B cell (primary cell): ENCODE results near the gene DNAJA3. TPM values are rescaled to one million over a fixed set of nuclear protein-coding genes. Genes with fewer than 3 reads are reported as not detected.

Experiments
- ATAC-seq: fragments of 200-7000 bp; cut with Tn5 transposase; one replicate; pipeline ENCODE4 v1.10.0; 2021; ENCODE audit warnings: low read depth, mild to moderate bottlenecking, moderate number of reproducible peaks, moderate library complexity
- CTCF ChIA-PET: fragments of 350-600 bp; sonication (Branson Sonifier 250); formaldehyde crosslinking; loops from one replicate; lab custom pipeline; 2021; ENCODE audit warnings: antibody characterized with exemption, inconsistent platforms; lab: Charles Lee
- POLR2A ChIA-PET: fragments of 350-600 bp; sonication (Branson Sonifier 250); formaldehyde crosslinking; loops from one replicate; lab custom pipeline; 2021; ENCODE audit warnings: antibody characterized with exemption; lab: Charles Lee
- DNase-seq: peaks from one replicate; pipeline ENCODE4 v3.0.0; 2013
- H2AFZ ChIP-seq: 2 replicates; pipeline ENCODE4 v1.6.1; 2012; ENCODE audit warnings: mild to moderate bottlenecking, low read depth, low read length; ENCODE audit not compliant: insufficient read depth, poor library complexity, severe bottlenecking
- H3K27ac ChIP-seq, 2 donors: 1 replicate in 1 of 2; 2 replicates in 1 of 2; pipeline ENCODE4 v1.5.1; 2012 to 2013; ENCODE audit warnings: low read length in 2 of 2, mild to moderate bottlenecking in 2 of 2, moderate library complexity in 1 of 2
- H3K27me3 ChIP-seq, 4 experiments: fragments of 200-600 bp in 1 of 4; sonication (generic) in 1 of 4; replicated peaks in 1 of 4; 1 replicate in 2 of 4; 2 replicates in 2 of 4; pipeline versions ENCODE4 v1.6.1 to v1.7.0; 2013 to 2016; ENCODE audit warnings: low read length in 3 of 4, mild to moderate bottlenecking in 2 of 4, mixed read lengths in 1 of 4, moderate library complexity in 1 of 4; ENCODE audit not compliant: insufficient read depth in 4 of 4, control insufficient read depth in 3 of 4; ENCODE audit errors: control extremely low read depth in 1 of 4
- H3K36me3 ChIP-seq, 2 experiments: replicated peaks in 1 of 2; 1 replicate in 1 of 2; 2 replicates in 1 of 2; pipeline versions ENCODE4 v1.6.1 to v1.7.1; 2013; ENCODE audit warnings: low read length in 1 of 2; ENCODE audit not compliant: insufficient read depth in 2 of 2, control insufficient read depth in 1 of 2; ENCODE audit errors: control extremely low read depth in 1 of 2, extremely low read depth in 1 of 2
- H3K4me1 ChIP-seq, 2 donors: fragments of 200-600 bp in 1 of 2; sonication (generic) in 1 of 2; 1 replicate in 1 of 2; 2 replicates in 1 of 2; pipeline versions ENCODE4 v1.5.1 to v1.6.1; 2013 to 2017; ENCODE audit warnings: low read length in 2 of 2; ENCODE audit not compliant: control insufficient read depth in 2 of 2, insufficient read depth in 2 of 2
- H3K4me2 ChIP-seq: replicated peaks from 2 replicates; pipeline ENCODE3; 2012; ENCODE audit warnings: mild to moderate bottlenecking, low read depth, low read length; ENCODE audit not compliant: poor library complexity, severe bottlenecking
- H3K4me3 ChIP-seq, 5 experiments: fragments of 200-600 bp in 1 of 5; sonication (generic) in 1 of 5; 1 replicate in 3 of 5; 2 replicates in 2 of 5; pipeline versions ENCODE4 v1.5.1 to v1.7.0; 2011 to 2016; ENCODE audit warnings: low read length in 4 of 5, mild to moderate bottlenecking in 4 of 5, low read depth in 2 of 5, control low read depth in 1 of 5, moderate library complexity in 1 of 5; ENCODE audit not compliant: insufficient read depth in 1 of 5; ENCODE audit errors: control extremely low read depth in 1 of 5, extremely low read depth in 1 of 5
- H3K79me2 ChIP-seq: fragments of 200-600 bp; sonication (generic); one replicate; pipeline ENCODE4 v1.6.0; 2016; ENCODE audit warnings: low read length; ENCODE audit not compliant: control insufficient read depth, insufficient read depth
- H3K9ac ChIP-seq: fragments of 200-600 bp; sonication (generic); 2 replicates; pipeline ENCODE4 v1.6.1; 2017; ENCODE audit warnings: mild to moderate bottlenecking, low read length, moderate library complexity
- H3K9me3 ChIP-seq, 3 donors: one replicate each; pipeline versions ENCODE4 v1.6.1 to v1.7.1; 2013; ENCODE audit warnings: low read length in 2 of 3; ENCODE audit not compliant: control insufficient read depth in 2 of 3, insufficient read depth in 1 of 3; ENCODE audit errors: control extremely low read depth in 1 of 3
- H4K20me1 ChIP-seq: 2 replicates; pipeline ENCODE4 v1.6.0; 2012; ENCODE audit warnings: mild to moderate bottlenecking, low read length; ENCODE audit not compliant: insufficient read depth, control insufficient read depth, poor library complexity, severe bottlenecking
- H3K27ac Mint-ChIP-seq: one replicate; pipeline ENCODE4 v1.8.0; 2021; ENCODE audit warnings: mixed read lengths
- H3K27me3 Mint-ChIP-seq: one replicate; pipeline ENCODE4 v1.8.0; 2021; ENCODE audit warnings: mixed read lengths
- H3K4me1 Mint-ChIP-seq: one replicate; pipeline ENCODE4 v1.8.0; 2021; ENCODE audit warnings: mixed read lengths
- H3K4me3 Mint-ChIP-seq: one replicate; pipeline ENCODE4 v1.8.0; 2021; ENCODE audit warnings: mixed read lengths
- H3K9me3 Mint-ChIP-seq: one replicate; pipeline ENCODE4 v1.8.0; 2022; ENCODE audit warnings: mixed read lengths; ENCODE audit not compliant: insufficient read depth
- CTCF ChIP-seq: fragments of 200-600 bp; IDR thresholded peaks from one replicate; pipeline ENCODE4 v1.8.0; 2022; ENCODE audit warnings: antibody characterized with exemption, mild to moderate bottlenecking
- EZH2 ChIP-seq: IDR thresholded peaks from 2 replicates; pipeline ENCODE4 v1.6.1; 2012; ENCODE audit warnings: borderline replicate concordance, low read depth, mild to moderate bottlenecking, moderate library complexity, low read length; ENCODE audit not compliant: insufficient read depth, poor library complexity, severe bottlenecking
- WGBS: methylation state at CpG from one replicate; pipeline ENCODE4 v1.1.5; 2013; ENCODE audit warnings: missing lambda C conversion rate; ENCODE audit not compliant: insufficient coverage; 5-methylcytosine and 5-hydroxymethylcytosine counted together
- intact Hi-C: fragments of 100-400 bp; cut with micrococcal nuclease; formaldehyde crosslinking; loops from one replicate; pipeline ENCODE4 v1.10.0; 2022
- polyA plus RNA-seq: library from polyadenylated mRNA; depleted of rRNA; stranded (reverse); fragments of >200 nt; gene quantifications from 2 replicates; pipeline ENCODE4 v1.2.3, GENCODE V29; 2012
- total RNA-seq, 2 donors: library from RNA; stranded (reverse); fragments of 120-200 nt in 1 of 2; gene quantifications; 1 replicate in 1 of 2; 2 replicates in 1 of 2; pipeline versions ENCODE4 v1.2.3 to v1.2.4, GENCODE V29; 2013 to 2022

The DNAJA3 gene
- total and polyA plus RNA-seq, 2 donors (not counting 1 experiment from before 2014, with no cell fraction given), result 59.3 to 67.7 TPM

GRCh38 chr16:4443986-4444385 lies 18.3 kb downstream of the DNAJA3 start:
- Histone ChIP-seq H3K27ac (no peak overlapping the region), H4K20me1 (peaks cover 7% of the 10 kb centered on the region), H2AFZ (no peak overlapping the region), H3K4me3 (no peak overlapping the region), H3K27me3 (no peaks in the 10 kb centered on the region), H3K9me3 (no peaks in the 10 kb centered on the region), H3K4me2 (no peak overlapping the region), H3K36me3 (peaks cover 5 to 81% of the 10 kb centered on the region in 2 experiments), H3K9ac (no peak overlapping the region), H3K79me2 (peaks cover 44% of the 10 kb centered on the region), H3K4me1 (no peaks in the 10 kb centered on the region)
- Mint-ChIP-seq H3K27me3 (no peaks in the 10 kb centered on the region), H3K4me1 (no peaks in the 10 kb centered on the region), H3K27ac (no peak overlapping the region), H3K9me3 (no peaks in the 10 kb centered on the region), H3K4me3 (no peak overlapping the region)
- intact Hi-C loops, result no loop called here
- TF ChIP-seq EZH2 (no peak), CTCF (no peak)
- ChIA-PET CTCF (no interaction called here), POLR2A (no interaction called here)
- DNase-seq, result no peak
- 100% methylated on average over 1 of the region's 4 CpGs for WGBS
- no peak for ATAC-seq

GRCh38 chr16:4450430-4450829 lies 24.8 kb downstream of the DNAJA3 start:
- Histone ChIP-seq H3K4me2 (no peak overlapping the region), H3K9me3 (no peaks in the 10 kb centered on the region), H3K27me3 (no peaks in the 10 kb centered on the region), H3K9ac (no peak overlapping the region), H3K36me3 (peaks cover 2 to 77% of the 10 kb centered on the region in 2 experiments), H2AFZ (no peak overlapping the region), H3K4me1 (no peaks in the 10 kb centered on the region), H3K27ac (no peak overlapping the region), H4K20me1 (no peaks in the 10 kb centered on the region), H3K4me3 (no peak overlapping the region), H3K79me2 (peaks cover 13% of the 10 kb centered on the region)
- 96% methylated on average over 13 of the region's 14 CpGs for WGBS
- ChIA-PET CTCF (interaction anchor here (0.6 kb wide), 1 partner anchor 21 kb away, joined by 3 read pairs; no protein-coding TSS in a partner anchor), POLR2A (no interaction called here)
- intact Hi-C loops, result no loop called here
- Mint-ChIP-seq H3K4me1 (no peaks in the 10 kb centered on the region), H3K27me3 (no peaks in the 10 kb centered on the region), H3K4me3 (no peak overlapping the region), H3K27ac (no peak overlapping the region), H3K9me3 (no peaks in the 10 kb centered on the region)
- TF ChIP-seq CTCF (no peak), EZH2 (no peak)
- DNase-seq, result no peak
- ATAC-seq, result no peak
